Glutamatergic neuron (in vitro differentiated cells): ENCODE results near the gene PAAF1. TPM values are rescaled to one million over a fixed set of nuclear protein-coding genes. Genes with fewer than 3 reads are reported as not detected.

ENCODE experiments used
- DNase-seq: peaks from one replicate; pipeline ENCODE4 v3.0.0; 2022
- H3K27ac Mint-ChIP-seq: one replicate; pipeline ENCODE4 v1.8.0; 2020; ENCODE audit warnings: mild to moderate bottlenecking, mixed read lengths, inconsistent platforms; ENCODE audit not compliant: unreplicated experiment
- H3K27me3 Mint-ChIP-seq: one replicate; pipeline ENCODE4 v1.8.0; 2020; ENCODE audit warnings: mild to moderate bottlenecking, moderate library complexity, mixed read lengths, inconsistent platforms; ENCODE audit not compliant: unreplicated experiment
- H3K36me3 Mint-ChIP-seq: one replicate; pipeline ENCODE4 v1.8.0; 2020; ENCODE audit warnings: mild to moderate bottlenecking, mixed read lengths, inconsistent platforms; ENCODE audit not compliant: unreplicated experiment
- H3K4me1 Mint-ChIP-seq: one replicate; pipeline ENCODE4 v1.8.0; 2020; ENCODE audit warnings: mild to moderate bottlenecking, low read depth, mixed read lengths, inconsistent platforms; ENCODE audit not compliant: unreplicated experiment
- H3K4me3 Mint-ChIP-seq: one replicate; pipeline ENCODE4 v1.8.0; 2020; ENCODE audit warnings: mild to moderate bottlenecking, mixed read lengths, inconsistent platforms; ENCODE audit not compliant: unreplicated experiment
- H3K9me3 Mint-ChIP-seq: one replicate; pipeline ENCODE4 v1.8.0; 2020; ENCODE audit warnings: mild to moderate bottlenecking, moderate library complexity, mixed read lengths, inconsistent platforms; ENCODE audit not compliant: unreplicated experiment
- CTCF ChIP-seq: fragments of 200-600 bp; sonication (generic); IDR thresholded peaks from one replicate; pipeline ENCODE4 v1.5.0; 2021; ENCODE audit not compliant: partially characterized antibody, unreplicated experiment
- total RNA-seq: library from RNA; stranded (reverse); fragmentation: NEBNext Ultra II Directional; extraction: Animal tissue kit (Norgen Biotek cat#: 25700); gene quantifications from one replicate; pipeline ENCODE4 v1.2.1, GENCODE V29; 2021; ENCODE audit not compliant: unreplicated experiment

Gene PAAF1
- total RNA-seq, 1 donor from 2014 or later: 24.6 TPM

DNA sequence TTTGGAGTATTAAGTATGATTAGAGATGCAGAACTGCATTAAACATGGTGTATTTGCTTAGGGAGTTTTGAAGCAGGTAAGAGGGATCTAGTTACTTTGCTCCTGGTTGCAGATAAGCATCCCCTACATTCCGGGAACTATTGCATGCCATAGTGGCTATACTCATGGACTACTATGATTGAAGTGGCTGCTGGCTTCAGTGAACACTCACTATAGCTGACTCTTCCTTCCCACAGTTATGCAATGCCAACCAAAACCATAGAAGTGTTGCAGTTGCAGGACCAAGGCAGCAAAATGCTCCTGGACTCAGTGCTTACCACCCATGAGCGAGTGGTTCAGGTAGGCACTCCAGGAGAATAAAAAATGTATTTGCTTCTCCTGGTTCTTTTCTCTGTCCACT is 17.1 kb upstream of the PAAF1 start:
- Mint-ChIP-seq H3K9me3 (no peaks in the 10 kb centered on the region), H3K4me1 (peaks cover 1% of the 10 kb centered on the region), H3K36me3 (peaks cover 5% of the 10 kb centered on the region), H3K27ac (no peak overlapping the region), H3K4me3 (no peak overlapping the region), H3K27me3 (no peaks in the 10 kb centered on the region)
- no peak for DNase-seq
- no peak for TF ChIP-seq CTCF

DNA sequence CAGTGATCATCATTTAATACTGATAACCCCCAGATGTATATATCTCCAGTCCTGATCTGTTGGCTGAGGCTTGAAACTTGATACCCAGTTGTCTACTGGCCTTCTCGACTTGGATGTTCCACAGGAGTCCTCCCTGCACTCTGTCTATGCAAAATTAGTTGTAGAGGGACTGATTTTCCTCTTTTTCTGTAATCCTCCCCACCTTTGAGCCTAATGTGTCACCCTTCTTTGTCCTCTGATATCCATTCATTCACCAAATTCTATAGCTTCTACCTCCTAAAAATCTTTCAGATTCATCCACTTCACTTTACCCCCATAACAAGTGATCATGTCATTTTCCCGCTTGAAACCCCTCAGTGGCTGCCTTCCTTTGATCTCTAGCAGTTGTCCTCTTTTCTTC is 16.6 kb upstream of the PAAF1 start:
- no peak for DNase-seq
- no peak for TF ChIP-seq CTCF
- peaks cover 1% of the 10 kb centered on the region for H3K4me1 Mint-ChIP-seq

GRCh38 chr11:73862986-73863385 is 13.8 kb upstream of the PAAF1 start:
- no peak for TF ChIP-seq CTCF

More for the DNA sequence above, 16.6 kb upstream of the PAAF1 start:
- no peak overlapping the region for H3K4me3 Mint-ChIP-seq
- peaks cover 5% of the 10 kb centered on the region for H3K36me3 Mint-ChIP-seq
- no peak overlapping the region for H3K27ac Mint-ChIP-seq
- H3K27me3 Mint-ChIP-seq: no peaks in the 10 kb centered on the region
- no peaks in the 10 kb centered on the region for H3K9me3 Mint-ChIP-seq

DNA sequence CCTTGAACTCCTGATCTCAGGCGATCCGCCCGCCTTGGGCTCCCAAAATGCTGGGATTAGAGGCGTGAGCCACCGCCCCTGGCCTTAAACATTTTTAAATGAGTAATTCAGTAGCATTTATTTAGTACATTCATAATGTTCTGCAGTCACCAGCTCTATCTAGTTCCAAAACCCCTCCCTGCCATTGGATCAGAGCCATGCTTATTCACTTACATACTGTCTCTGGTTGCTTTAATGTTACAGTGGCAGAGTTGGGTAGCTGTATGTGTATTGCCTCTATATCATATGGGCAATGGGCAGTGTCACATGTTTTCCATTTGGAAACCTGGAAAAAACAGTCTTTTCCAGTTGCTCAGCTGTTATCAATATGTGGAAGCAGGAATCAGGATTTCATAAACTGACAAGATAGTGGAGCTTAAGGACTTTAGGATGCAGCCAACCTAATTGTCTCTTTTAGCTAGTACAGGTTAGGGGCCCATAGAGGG is 10.7 kb upstream of the PAAF1 start:
- Mint-ChIP-seq H3K4me3 (no peak overlapping the region), H3K27me3 (peaks cover 3% of the 10 kb centered on the region), H3K36me3 (peaks cover 5% of the 10 kb centered on the region), H3K4me1 (no peaks in the 10 kb centered on the region), H3K9me3 (no peaks in the 10 kb centered on the region), H3K27ac (no peak overlapping the region)
- no peak for DNase-seq
- TF ChIP-seq CTCF: no peak

More at GRCh38 chr11:73862986-73863385, 13.8 kb upstream of the PAAF1 start:
- no peaks in the 10 kb centered on the region for H3K9me3 Mint-ChIP-seq
- DNase-seq: no peak
- H3K27me3 Mint-ChIP-seq: no peaks in the 10 kb centered on the region
- no peak overlapping the region for H3K27ac Mint-ChIP-seq
- no peaks in the 10 kb centered on the region for H3K4me1 Mint-ChIP-seq
- no peak overlapping the region for H3K4me3 Mint-ChIP-seq
- H3K36me3 Mint-ChIP-seq: peaks cover 5% of the 10 kb centered on the region

DNA sequence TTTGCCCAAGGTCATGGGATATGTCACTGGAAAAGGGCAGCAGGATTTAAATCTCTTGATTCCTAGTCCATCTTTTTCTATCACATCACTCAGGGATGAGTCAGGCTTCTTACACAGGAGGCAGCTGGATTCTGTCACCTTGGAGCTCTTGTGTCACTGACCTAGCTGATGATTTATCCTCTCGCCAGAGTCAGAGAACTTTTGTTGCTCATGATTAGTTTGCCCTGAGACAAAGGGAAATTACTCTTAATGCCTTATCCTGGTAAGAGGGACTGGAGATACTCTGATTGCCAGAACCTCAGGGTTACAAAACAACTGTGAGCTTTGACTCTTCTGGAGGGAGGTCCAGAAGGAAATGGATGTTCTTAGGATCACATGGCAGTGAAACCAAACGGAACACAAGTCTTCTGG is 10.2 kb upstream of the PAAF1 start:
- no peak overlapping the region for H3K27ac Mint-ChIP-seq
- no peaks in the 10 kb centered on the region for H3K9me3 Mint-ChIP-seq
- H3K4me3 Mint-ChIP-seq: no peak overlapping the region
- no peak for DNase-seq
- no peaks in the 10 kb centered on the region for H3K4me1 Mint-ChIP-seq
- peaks cover 5% of the 10 kb centered on the region for H3K36me3 Mint-ChIP-seq
- no peak for TF ChIP-seq CTCF
- peaks cover 3% of the 10 kb centered on the region for H3K27me3 Mint-ChIP-seq
